ENCODE measurements around the gene HACD2. TPM values are rescaled to one million over a fixed set of nuclear protein-coding genes. Genes with fewer than 3 reads are reported as not detected.

The HACD2 gene
- total and polyA plus RNA-seq, 9 of the 15 experiments (the other 6 are each of a cell fraction or from before 2014, with no cell fraction given) = 1.3 to 10.5 (median 3.8) TPM

DNA sequence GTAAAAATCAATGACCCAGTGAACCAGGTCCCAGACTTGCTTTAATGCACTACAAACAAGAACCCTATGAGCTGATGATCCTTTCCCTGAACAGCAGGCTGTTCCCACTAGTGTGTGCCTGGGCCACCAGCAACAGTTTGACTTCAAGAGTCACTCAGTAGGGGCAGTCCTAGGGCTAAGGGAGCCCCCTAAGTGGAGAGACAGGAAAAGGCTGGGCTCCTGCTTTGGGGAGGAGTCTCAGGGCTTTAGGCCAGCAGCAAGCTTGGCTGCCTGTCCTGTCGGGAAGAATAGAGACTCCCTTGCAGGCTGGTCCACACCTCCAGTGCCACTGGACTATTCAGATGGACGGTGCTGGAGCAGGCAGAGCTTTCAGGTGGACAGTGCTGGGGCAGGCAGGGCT, 106.5 kb downstream of the HACD2 start:
- Histone ChIP-seq H3K79me2 (ENCODE audit: control insufficient read depth, insufficient read depth, low read length) (no peaks in the 10 kb centered on the region), H3K36me3 (ENCODE audit: control insufficient read depth, insufficient read depth, low read length) (no peaks in the 10 kb centered on the region), H3K4me2 (ENCODE audit: insufficient read depth, low read length) (no peak overlapping the region), H3K9me1 (ENCODE audit: control insufficient read depth, insufficient read depth, low read length) (no peaks in the 10 kb centered on the region), H3K9me3 (replicated peaks; ENCODE audit: control insufficient read depth, insufficient read depth, low read depth, low read length) (no peaks in the 10 kb centered on the region), H4K20me1 (replicated peaks; ENCODE audit: control insufficient read depth, insufficient read depth, low read length) (no peaks in the 10 kb centered on the region), H3K27me3 (ENCODE audit: control insufficient read depth in 2 of 2, insufficient read depth in 2 of 2, low read length in 2 of 2) (peaks cover 10 to 65% of the 10 kb centered on the region in 2 experiments; a peak in 4 of 5 replicates), H2AFZ (ENCODE audit: low read depth, low read length) (no peak overlapping the region), H3K27ac (ENCODE audit: extremely low read depth, low read depth, low read length) (no peak overlapping the region), H3K4me3 (no peak overlapping the region), H3K4me1 (replicated peaks in 1 of 2; ENCODE audit: control insufficient read depth in 2 of 2, insufficient read depth in 2 of 2, low read length in 2 of 2) (no peaks in the 10 kb centered on the region), H3K9ac (ENCODE audit: insufficient read depth in 1 of 2, low read depth in 2 of 2, low read length in 2 of 2) (no peak overlapping the region)
- DNase-seq (ENCODE audit: extremely low read depth in 1 of 4, low spot score in 3 of 4) = no peak
- ChIA-PET POLR2A (no interaction called here), CTCF (ENCODE audit: low intra/inter-chr PET ratio) (no interaction called here)
- 0% methylated on average over 2 of the region's 2 CpGs for WGBS (ENCODE audit: insufficient coverage, low coverage, missing lambda C conversion rate)
- in situ Hi-C loops (cut with MboI) (no loop called here), intact Hi-C loops (cut with micrococcal nuclease) (no loop called here)
- no peak for FAIRE-seq
- ATAC-seq = no peak
- TF ChIP-seq FOXP1 (CRISPR knock-in tag; IDR thresholded peaks at IDR 0.05) (no peak), SRF (CRISPR knock-in tag; IDR thresholded peaks at IDR 0.05) (no peak), ELF4 (CRISPR knock-in tag; IDR thresholded peaks at IDR 0.05) (no peak), MEIS2 (IDR thresholded peaks at IDR 0.05; ENCODE audit: partially characterized antibody) (no peak), ZBTB40 (IDR thresholded peaks at IDR 0.05) (no peak), ZBTB40 (CRISPR knock-in tag; IDR thresholded peaks at IDR 0.05) (no peak), SLC30A9 (CRISPR knock-in tag; IDR thresholded peaks at IDR 0.05) (no peak), ETV6 (IDR thresholded peaks at IDR 0.05; ENCODE audit: borderline replicate concordance in 1 of 2, low read depth in 2 of 2, low read length in 1 of 2) (no peak), ETV6 (CRISPR knock-in tag; IDR thresholded peaks at IDR 0.05; ENCODE audit: borderline replicate concordance) (no peak), CBFA2T2 (conservative IDR thresholded peaks at IDR 0.05) (no peak), POLR2H (tag; IDR thresholded peaks at IDR 0.05; ENCODE audit: low read depth) (no peak), KLF1 (tag; IDR thresholded peaks at IDR 0.05) (no peak), HIVEP1 (CRISPR knock-in tag; IDR thresholded peaks at IDR 0.05) (no peak), TEAD4 (IDR thresholded peaks at IDR 0.05; ENCODE audit: low read length) (no peak), TEAD4 (CRISPR knock-in tag; IDR thresholded peaks at IDR 0.05; ENCODE audit: borderline replicate concordance) (no peak), MCM7 (IDR thresholded peaks at IDR 0.05) (no peak), L3MBTL2 (IDR thresholded peaks at IDR 0.05) (no peak)
- BruUV-seq (replicated peaks) = no TSS peak
